H1 (cell line): ENCODE data around the gene CTSA. TPM values are rescaled to one million over a fixed set of nuclear protein-coding genes. Genes with fewer than 3 reads are reported as not detected.

Experiments
- CEBPB ChIP-seq: IDR thresholded peaks from 2 replicates; pipeline ENCODE4 v1.6.1; 2012; ENCODE audit warnings: low read depth, low read length
- CHD2 ChIP-seq: IDR thresholded peaks from 2 replicates; pipeline ENCODE4 v1.6.1; 2012; ENCODE audit warnings: low read length, improper control_type of control experiment
- KDM4A ChIP-seq: IDR thresholded peaks from one replicate; pipeline ENCODE4 v1.7.1; 2012; ENCODE audit warnings: low read depth, mild to moderate bottlenecking, moderate library complexity, low read length, inconsistent platforms; ENCODE audit not compliant: severe bottlenecking
- KDM5A ChIP-seq: fragments of 200-600 bp; IDR thresholded peaks from 2 replicates; pipeline ENCODE4 v1.7.1; 2012; ENCODE audit warnings: mild to moderate bottlenecking, low read length, inconsistent platforms, mixed read lengths
- RAD21 ChIP-seq, 2 experiments: IDR thresholded peaks in 1 of 2; conservative IDR thresholded peaks in 1 of 2; 2 replicates each; pipeline ENCODE4 v1.6.1; 2011; ENCODE audit warnings: low read depth in 2 of 2, low read length in 2 of 2, improper control_type of control experiment in 1 of 2, inconsistent platforms in 1 of 2, mild to moderate bottlenecking in 1 of 2, moderate library complexity in 1 of 2
- SIRT6 ChIP-seq: IDR thresholded peaks from one replicate; pipeline ENCODE4 v1.7.1; 2012; ENCODE audit warnings: low read length, inconsistent platforms
- TAF1 ChIP-seq: IDR thresholded peaks from 2 replicates; pipeline ENCODE4 v1.6.1; 2011; ENCODE audit warnings: mild to moderate bottlenecking, low read depth, low read length
- polyA plus RNA-seq, 7 experiments: library from polyadenylated mRNA; depleted of rRNA in 3 of 7; stranded (reverse) in 5 of 7; unstranded in 2 of 7; fragments of >200 nt in 5 of 7; fragments of 200-250 nt in 2 of 7; gene quantifications; 1 replicate in 5 of 7; 2 replicates in 1 of 7; 4 replicates in 1 of 7; pipeline versions ENCODE4 v1.2.1 to v1.2.3, GENCODE V29; 2011 to 2013; ENCODE audit warnings: missing spikeins in 2 of 7, mixed read lengths in 2 of 7
- total RNA-seq: library from RNA; stranded (reverse); fragmentation: NEBNext Ultra II Directional; extraction: Animal tissue kit (Norgen Biotek cat#: 25700); gene quantifications from 2 replicates; pipeline ENCODE4 v1.2.1, GENCODE V29; 2021
- TF ChIP-seq, protein P1 (sequence below): IDR thresholded peaks from 2 replicates; pipeline ENCODE4 v1.6.1; 2011; ENCODE audit warnings: low read length, improper control_type of control experiment

CTSA gene
- total and polyA plus RNA-seq, 2 of the 8 experiments (the other 6 are each of a cell fraction or from before 2014, with no cell fraction given): 49.7 to 74.0 TPM

- no peak for TF ChIP-seq SIRT6
- no peak for TF ChIP-seq TAF1
- TF ChIP-seq KDM4A: no peak
- TF ChIP-seq, protein P1, sequence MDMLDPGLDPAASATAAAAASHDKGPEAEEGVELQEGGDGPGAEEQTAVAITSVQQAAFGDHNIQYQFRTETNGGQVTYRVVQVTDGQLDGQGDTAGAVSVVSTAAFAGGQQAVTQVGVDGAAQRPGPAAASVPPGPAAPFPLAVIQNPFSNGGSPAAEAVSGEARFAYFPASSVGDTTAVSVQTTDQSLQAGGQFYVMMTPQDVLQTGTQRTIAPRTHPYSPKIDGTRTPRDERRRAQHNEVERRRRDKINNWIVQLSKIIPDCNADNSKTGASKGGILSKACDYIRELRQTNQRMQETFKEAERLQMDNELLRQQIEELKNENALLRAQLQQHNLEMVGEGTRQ: no peak
- no peak for TF ChIP-seq CHD2
- TF ChIP-seq RAD21 (IDR thresholded peaks at IDR 0.05 in 1 of 2, conservative IDR thresholded peaks at IDR 0.05 in 1 of 2; ENCODE audit: low read depth in 2 of 2, low read length in 2 of 2): no peak
- TF ChIP-seq KDM5A: no peak
- TF ChIP-seq CEBPB: no peak
Observed at GRCh38 chr20:45848421-45848820, 42.7 kb upstream of the CTSA start (continued).
